HG03442 (cell line): ENCODE results near the gene SERTAD1.
"Not testable (repeated sequence)": the region's sequence is repeated elsewhere in the genome, so short reads cannot be mapped to it uniquely, and the experiment has no call there.

Source experiments
- ATAC-seq: cut with Tn5 transposase; IDR thresholded peaks from one replicate; pipeline ENCODE4 v1.9.1; 2021; ENCODE audit warnings: mild to moderate bottlenecking, moderate library complexity; ENCODE audit not compliant: unreplicated experiment

SERTAD1 gene

DNA sequence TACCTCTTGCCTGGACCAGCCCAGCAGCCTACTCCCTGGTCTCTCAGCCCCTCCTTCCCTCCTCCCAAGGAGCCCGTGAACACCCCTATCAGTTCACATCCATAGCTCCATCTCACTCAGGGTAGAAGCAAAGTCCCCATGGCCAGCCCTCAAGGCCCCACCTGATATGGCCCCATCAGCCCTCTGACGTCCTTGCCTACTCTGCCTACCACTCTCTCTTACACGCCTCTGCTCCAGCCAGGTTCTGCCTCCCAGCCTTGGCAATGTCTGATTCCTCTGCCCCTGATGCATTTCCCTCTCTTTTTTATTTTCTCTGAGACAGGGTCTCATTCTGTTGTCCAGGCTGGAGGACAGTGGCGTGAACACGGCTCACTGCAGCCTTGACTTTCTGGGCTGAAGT lies 26.2 kb upstream of the SERTAD1 start:
- ATAC-seq = no peak

DNA sequence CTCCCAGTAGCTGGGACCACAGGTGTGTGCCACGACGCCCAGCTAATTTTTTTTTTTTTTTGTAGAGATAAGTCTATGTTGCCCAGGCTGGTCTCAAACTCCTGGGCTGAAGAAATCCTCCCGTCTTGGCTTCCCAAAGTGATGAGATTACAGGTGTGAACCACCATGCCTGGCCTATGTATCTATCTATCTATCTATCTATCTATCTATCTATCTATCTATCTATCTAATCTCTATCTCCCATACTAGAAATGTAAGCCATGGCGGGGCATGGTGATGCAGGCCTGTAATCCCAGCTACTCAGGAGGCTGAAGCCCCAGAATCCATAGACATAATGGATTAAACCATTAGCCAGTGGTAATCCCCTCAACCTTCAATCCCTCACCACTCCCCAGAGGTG lies 24.9 kb upstream of the SERTAD1 start:
- no peak for ATAC-seq

DNA sequence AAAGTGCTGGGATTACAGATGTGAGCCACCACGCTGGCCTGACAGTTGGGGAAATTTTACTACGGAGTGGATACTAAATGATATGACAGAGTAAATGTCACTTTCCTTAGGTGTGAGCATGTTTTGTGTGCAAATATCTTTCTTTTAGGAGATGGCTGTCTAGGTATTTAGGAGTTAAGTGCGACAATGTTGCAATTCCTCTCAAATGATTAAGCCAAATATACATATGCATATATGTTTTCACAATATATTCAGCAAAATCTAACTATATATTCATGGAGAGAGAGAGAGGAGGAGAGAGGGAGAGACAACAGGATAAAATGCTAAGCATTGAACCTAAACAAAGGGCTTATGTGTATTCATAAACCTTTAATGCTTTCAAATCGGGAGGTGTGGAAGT lies 23.7 kb upstream of the SERTAD1 start:
- no peak for ATAC-seq

DNA sequence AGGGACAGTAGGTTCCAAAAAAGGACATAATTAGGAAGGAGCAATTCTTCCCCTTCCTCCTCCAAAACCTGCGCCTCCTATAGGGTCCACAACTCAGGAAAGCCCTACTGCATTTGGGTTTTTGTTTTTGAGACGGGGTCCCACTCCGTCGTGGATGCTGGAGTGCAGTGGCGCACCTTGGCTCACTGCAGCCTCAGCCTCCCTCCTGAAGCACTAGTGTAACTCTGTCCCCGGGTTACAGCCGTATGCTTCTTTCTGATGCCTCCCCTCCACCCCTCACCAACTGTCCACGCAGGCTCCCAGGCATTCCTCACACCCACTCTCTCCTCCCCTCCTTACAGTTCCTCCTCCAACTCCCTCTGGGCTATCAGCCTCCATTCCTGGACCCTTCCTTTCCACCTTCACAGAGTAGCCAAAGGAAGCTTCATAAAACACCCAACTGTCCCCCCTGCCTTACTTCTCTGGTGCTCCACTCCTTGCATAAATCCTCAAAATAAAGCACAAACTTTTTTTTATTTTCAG lies 20.5 kb upstream of the SERTAD1 start:
- no peak for ATAC-seq

DNA sequence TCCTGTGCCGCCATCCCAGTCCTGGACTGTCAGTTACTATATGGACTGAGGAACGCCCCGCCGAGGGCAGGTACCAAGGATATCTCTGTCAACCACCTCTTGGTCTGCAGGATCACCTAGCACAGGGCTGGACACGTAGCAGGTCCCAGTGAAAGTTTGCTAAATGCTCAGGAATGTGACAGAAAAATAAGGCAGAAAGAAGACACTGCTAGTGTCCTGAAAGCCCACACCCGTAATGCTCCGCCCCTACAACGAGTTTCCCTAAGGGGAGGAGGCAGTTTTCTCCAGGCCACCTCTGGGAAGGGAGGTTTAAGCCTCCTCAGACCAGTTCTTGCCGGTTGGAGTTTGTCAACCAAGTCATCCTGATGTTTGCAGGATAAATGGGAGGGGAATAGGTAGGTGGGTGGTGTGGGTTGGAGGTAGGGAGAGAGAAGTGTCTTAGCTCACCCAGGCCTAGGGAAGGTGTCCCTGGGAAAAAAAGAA lies 20.0 kb upstream of the SERTAD1 start:
- no peak for ATAC-seq

DNA sequence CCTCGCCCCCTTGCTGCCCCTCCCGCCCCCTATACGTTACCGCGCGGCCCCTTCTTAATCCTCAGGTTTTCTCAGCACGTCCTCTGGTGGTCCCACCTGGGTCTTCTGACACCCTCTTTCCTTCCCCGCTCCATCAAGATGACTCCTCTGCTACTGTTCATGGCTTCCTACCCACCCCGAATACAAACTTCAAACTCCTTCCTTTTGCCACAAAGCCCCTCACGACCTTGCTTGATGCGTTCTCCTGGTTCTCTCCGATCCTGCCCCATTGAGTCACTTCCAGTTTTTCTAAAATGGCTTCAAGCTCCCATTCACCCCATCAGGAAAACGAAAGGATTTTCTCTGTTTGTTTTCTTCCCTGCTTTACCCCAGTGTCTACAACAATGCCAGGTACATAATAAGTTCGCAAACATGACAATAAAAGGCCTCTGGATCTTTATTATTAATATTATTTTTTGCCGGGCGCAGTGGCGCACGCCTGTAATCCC lies 19.1 kb upstream of the SERTAD1 start:
- no peak for ATAC-seq

DNA sequence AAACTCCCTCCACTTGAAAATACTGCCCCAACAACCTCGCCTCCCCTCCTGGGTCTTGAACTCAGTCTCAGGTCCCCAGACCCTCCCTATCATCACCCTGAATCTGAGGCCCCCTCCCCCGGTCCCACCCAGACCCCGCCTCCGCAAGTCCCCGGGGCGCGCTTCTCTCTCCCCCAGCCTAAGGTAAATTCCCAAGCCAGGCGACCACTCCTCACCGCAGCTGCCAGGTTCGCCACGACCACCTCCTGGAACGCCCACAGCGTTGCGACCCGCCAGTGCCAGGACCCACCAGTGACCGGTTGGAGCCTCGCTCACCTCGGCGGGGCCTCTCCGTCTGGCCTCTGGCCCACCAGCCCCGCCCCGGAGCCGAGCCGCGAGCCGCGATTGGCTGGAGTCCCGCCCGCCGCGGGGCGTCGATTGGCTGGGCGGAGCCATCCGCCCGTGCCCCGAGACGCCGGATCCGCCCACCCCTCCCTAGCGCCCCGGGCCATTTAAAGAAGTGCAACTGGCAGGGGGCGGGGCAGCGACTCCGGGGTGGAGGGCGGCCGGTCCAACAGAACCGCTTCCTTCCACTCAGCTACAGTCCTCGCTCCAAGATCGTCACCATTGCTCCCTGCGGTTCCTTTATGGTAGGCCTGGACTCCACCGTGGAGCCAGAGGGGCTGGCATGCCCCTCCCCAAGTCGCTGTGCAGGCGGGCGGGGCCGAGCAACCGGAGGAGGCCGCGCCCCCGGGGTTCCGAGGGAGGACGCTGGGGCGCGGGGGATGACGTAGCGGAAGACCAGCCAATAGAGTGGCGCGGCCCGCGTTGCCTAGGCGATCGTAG lies 18.4 kb upstream of the SERTAD1 start, which contains the start of gene SERTAD3:
Gene SERTAD3, minus strand, starts transcription at position 336 of the 825 bp plus-strand sequence. CDS start 2,255 bp downstream, outside the sequence.
- peak; percentile 63 for ATAC-seq

DNA sequence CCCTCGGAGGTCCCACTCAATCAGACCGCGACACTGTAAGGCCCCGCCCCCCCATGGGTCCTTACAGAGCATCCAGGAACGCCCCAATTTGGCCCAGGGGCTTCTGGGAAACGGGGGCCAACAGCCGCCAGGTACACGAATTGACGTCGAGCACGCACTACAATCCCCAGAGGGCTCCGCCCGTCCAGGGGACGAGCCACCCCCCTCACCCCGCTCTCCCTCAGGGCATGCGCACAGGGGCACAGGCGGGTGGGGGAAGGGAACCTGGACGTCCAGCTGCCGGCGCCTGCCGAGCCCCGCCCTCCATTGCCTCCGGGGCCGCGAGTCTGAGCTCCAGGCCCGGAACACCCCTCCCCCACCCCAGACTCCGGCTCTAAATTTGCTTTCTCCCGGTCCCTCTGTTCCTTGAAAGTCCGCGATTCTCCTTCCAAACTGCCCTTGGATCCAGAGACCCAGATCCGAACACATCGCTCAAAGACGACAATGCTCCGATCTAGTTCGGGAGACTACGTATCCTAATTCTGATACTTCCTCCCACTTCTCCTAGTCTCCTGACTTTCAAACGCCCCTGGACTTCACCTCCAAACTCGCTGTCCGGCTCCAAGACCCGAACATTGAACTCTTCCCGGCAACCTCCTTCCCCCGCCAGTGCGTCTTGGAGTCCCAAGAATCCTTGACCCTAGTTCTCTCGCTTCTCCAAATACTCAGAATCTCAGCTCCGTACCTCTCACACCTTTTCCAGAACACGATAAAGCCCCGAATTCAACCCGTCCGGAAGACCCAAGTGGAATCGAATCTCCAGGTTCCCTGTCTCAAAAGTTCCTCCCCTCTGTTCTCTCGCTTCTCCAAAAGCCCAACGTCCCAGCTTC lies 17.6 kb upstream of the SERTAD1 start:
- peak; percentile 64 for ATAC-seq

DNA sequence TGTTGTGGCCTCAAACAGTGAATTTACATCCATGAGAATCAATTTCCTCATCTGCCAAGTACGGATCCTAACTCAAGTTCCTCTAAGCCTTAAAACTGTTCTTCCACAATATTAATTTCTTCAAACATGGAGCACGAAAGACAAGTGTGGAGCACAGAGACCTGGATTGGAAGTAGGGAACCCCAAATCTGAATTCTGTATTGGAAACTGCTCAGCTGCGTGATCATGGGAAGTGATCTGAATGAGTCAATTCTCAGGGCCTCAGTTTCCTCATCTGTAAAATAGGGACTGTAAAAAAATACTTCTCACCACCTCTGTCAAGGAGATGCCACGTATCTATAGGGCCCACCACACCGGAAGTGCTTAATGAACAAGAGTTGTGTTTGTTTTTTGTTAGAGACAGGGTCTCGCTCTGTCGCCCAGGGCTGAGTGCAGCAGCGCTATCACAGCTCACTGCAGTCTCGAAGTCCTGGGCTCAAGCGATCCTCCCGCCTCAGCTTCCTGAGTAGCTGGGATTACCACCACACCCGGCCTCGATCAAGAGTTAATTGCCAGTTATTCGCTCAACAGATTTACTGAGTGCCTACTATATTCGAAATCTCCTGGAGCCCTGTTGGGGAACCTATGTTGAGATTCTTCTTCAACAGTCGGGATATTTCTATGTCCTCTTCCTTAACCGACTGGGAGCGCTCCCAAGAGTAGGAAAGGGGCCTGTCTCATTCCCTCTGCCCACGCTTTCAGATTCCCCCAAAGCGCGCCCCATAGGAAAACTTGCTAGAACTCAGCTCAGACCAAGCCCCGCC lies 16.7 kb upstream of the SERTAD1 start:
- no peak for ATAC-seq

DNA sequence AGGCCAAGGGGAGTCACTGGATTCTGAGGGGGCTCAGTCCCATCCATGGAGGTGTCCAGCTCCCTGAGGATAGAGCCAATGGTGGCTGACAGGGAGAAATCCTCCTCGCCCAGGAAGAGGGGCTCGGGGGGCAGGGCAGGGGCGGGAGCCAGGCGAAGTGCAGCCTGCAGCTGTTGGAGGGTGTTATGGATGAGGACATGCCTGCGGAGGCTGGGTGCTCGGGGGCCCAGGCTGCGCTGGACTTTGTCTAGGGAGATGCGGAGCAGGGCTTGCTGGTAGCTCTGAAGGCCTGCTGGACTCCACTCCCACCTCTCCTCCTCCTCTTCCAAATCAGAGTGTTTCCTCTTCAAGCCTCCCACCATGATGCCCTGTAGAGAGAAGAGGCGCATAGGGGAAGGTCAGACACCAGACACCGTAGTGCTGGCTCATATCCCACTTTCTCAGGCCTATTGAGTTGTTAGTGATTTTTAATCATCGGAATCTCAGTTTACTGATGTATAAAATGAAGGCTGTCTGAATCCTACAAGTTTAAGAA lies 16.0 kb upstream of the SERTAD1 start:
- no peak for ATAC-seq

DNA sequence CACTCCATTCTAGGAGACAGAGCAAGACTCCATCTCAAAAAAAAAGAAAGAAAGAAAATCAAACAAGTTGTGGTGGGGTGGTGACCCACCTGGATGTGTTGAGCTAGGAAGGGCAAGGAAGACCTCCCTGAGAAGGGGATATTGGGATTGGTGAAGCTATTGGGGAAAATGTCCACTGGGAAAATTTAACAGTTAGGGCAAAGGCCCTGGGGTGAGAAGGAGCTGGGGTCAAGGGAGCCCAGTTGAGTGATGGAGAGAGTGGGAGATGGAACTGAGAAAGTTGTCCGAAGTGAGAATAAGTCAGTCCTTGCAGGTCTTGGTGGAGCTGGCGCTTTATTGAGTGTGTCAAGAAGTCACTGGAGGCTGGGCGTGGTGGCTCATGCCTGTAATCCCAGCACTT lies 12.5 kb upstream of the SERTAD1 start:
- no peak for ATAC-seq

DNA sequence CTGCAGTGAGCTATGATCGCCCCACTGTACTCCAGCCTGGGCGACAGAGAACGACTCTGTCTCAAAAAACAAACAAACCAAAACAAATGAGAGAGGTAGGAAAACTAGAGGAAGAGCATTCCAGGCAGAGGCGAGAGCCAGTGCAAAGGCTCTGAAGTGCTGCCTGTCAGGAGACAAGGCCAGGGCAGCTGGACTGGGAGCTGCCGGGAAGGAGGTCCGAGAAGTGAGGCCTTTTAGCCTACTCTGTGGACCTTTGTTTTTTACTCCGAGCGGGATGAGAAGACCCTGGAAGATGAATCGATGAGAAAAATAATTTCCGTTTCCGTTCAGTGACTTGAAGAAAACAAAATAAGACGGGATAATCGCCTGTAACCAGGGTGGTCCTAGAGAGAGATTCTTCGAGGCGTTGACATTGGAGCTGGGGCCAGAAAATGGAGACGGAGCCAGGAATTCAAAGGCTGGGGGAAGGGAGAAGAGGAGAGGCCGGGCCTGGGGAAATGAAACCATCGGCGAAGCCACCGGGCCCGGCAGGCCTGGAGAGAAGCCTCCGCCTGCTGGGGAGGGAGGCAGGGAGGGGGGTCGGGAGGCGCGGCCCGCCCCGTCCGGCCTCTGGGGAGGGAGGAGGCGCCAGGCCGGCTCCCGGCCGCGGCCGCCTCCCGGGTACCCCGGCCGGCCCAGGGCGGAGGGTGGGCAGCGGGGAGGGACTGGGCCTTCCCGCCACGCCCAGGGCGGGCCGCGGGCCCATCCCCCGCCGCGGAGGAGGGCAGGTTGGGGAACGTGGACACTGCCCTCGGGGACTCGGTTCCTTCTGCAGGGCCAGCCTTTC lies 7.8 kb upstream of the SERTAD1 start:
- peak; percentile 58 for ATAC-seq

DNA sequence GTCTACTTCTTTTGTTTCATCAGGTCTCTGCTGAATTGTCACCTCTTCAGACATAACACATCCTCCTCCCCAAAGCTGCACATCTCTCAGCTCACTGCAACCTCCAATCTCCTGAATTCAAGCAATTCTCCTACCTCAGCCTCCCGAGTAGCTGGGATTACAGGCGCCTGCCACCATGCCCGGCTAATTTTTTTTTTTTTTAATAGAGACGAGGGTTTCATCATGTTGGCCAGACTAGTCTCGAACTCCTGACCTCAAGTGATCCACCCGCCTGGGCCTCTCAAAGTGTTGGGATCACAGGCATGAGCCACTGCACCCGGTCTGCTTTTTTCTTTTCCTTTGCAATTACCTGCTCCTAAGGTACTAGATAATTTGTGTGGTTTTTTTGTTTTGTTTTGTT lies 7.0 kb upstream of the SERTAD1 start:
- not testable (repeated sequence) for ATAC-seq

DNA sequence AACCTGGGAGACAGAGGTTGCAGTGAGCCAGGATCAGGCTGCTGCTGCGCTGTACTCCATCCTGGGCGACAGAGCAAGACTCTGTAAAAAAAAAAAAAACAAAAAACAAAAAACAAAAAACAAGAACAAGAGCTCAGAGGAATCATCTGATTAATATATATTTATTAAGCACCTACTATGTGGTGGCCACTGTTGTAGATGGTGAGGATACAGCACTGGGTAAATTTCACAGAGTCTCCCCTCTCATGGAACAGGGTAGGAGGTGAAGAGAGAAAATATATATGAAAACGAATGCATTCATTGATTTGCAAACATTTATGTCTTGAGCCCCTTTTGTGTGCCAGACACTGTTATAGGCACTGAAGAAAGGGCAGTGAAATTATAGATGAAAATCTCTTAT lies 5.9 kb upstream of the SERTAD1 start:
- ATAC-seq = no peak

DNA sequence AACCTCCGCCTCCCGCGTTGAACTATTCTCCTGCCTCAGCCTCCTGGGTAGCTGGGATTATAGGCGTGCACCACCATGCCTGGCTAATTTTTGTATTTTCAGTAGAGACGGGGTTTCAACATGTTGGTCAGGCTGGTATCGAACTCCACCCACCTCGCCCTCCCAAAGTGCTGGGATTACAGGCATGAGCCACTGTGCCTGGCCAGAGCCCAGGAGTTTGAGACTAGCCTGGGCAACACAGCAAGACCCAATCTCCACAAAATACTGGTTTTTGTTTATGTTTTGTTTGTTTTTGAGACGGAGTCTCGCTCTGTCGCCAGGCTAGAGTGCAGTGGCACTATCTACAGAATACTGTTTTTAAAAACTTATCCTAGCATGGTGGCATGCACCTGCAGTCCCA lies 4.5 kb upstream of the SERTAD1 start:
- ATAC-seq = not testable (repeated sequence)

DNA sequence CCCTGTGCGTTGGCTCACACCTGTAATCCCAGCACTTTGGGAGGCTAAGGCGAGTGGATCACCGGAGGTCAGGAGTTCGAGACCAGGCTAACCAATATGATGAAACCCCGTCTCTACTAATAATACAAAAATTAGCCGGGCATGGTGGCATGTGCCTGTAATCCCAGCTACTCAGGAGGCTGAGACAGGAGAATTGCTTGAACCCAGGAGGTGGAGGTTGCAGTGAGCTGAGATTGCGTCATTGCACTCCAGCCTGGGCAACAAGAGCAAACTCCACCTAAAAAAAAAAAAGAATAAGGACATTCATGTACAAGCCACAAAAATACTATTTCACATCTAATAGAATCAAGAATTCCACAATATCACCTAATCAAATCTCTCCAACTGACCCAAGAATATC lies 2.4 kb upstream of the SERTAD1 start:
- ATAC-seq = not testable (repeated sequence)

DNA sequence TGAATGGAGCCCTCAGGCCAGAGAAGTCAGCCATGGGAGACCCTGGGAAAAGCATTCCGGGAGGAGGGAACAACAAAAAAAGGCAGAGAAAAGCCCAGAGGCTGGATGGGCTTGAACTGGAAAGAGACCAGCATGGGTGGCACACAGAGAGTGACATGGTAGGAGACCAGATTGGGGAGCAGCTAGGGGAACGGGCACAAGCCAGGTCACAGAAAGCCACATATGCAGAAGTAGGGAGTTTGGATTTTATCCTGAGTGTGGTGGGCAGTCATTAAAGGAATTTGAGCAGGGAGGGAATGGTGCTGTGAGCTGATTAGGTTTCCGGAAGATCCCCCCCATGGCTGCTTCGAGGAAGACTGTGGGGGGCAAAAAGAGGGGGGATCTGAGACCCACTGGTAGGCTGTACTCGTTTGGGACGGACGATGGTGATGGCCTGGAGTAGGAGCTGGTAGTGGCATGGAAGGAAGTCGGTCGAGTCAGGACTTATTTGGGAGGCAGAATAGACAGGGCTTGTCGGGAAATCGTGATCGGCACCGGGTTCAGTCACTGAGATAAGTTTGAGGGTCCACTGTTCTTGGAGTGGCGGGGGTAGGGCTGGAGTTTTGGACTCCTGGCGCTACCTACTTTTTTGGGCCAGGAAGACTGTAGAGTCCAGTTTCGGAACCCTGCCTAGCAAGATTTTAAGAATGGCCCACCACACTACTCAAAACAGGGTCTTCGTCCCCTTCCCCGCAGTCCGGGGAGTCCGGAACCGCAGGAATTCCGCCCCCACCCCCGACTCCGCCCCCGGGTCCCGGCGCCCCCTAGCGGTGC lies 949 bp downstream of the SERTAD1 start:
- no peak for ATAC-seq

DNA sequence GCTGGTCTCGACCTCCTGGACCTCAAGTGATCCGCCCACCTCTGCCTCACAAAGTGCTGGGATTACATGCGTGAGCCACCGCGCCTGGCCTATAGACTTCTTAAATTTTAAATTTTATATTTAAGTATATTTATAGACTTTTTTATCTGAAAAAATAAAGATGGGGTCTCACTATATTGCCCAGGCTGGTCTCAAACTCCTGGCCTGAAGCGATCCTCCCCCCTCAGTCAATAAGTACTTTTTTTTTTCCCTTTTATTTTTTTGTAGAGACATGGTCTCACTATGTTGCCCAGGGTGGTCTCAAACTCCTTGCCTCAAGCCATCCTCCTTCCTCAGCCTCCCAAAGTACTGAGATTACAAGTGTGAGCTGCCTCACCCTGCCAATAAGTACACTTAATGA lies 1.9 kb downstream of the SERTAD1 start:
- no peak for ATAC-seq
